Heart left ventricle (tissue), 16 donors: ENCODE results near the gene IFNAR1. TPM values are rescaled to one million over a fixed set of nuclear protein-coding genes. Genes with fewer than 3 reads are reported as not detected.

ENCODE experiments used
- ATAC-seq, 4 donors: fragments of 200-7000 bp; cut with Tn5 transposase; one replicate each; pipeline ENCODE4 v1.9.1; 2020 to 2022; ENCODE audit warnings: moderate library complexity in 4 of 4, mild to moderate bottlenecking in 3 of 4, moderate number of reproducible peaks in 1 of 4
- DNase-seq, 5 donors: peaks; one replicate each; pipeline ENCODE4 v3.0.0-alpha.2; 2020
- H3K27ac ChIP-seq, 12 donors: fragments of 200-600 bp; sonication (generic) in 4 of 12; one replicate each; pipeline versions ENCODE4 v1.5.0 to v1.8.0; 2016 to 2022; ENCODE audit warnings: mild to moderate bottlenecking in 2 of 12
- H3K27me3 ChIP-seq, 9 donors: fragments of 200-600 bp; sonication (generic) in 2 of 9; one replicate each; pipeline versions ENCODE4 v1.5.1 to v1.8.0; 2016 to 2022; ENCODE audit warnings: mild to moderate bottlenecking in 3 of 9
- H3K36me3 ChIP-seq, 9 donors: fragments of 200-600 bp; sonication (generic) in 2 of 9; one replicate each; pipeline versions ENCODE4 v1.5.0 to v1.8.0; 2018 to 2022; ENCODE audit warnings: mild to moderate bottlenecking in 2 of 9
- H3K4me1 ChIP-seq, 12 donors: fragments of 200-600 bp; sonication (generic) in 4 of 12; one replicate each; pipeline versions ENCODE4 v1.5.0 to v1.8.0; 2016 to 2022; ENCODE audit warnings: mild to moderate bottlenecking in 3 of 12
- H3K4me3 ChIP-seq, 12 donors: fragments of 200-600 bp; sonication (generic) in 4 of 12; one replicate each; pipeline versions ENCODE4 v1.5.0 to v1.8.0; 2017 to 2022; ENCODE audit warnings: mild to moderate bottlenecking in 9 of 12, moderate library complexity in 4 of 12
- H3K9me3 ChIP-seq, 12 donors: fragments of 200-600 bp; sonication (generic) in 4 of 12; one replicate each; pipeline versions ENCODE4 v1.5.0 to v1.8.0; 2016 to 2022; ENCODE audit warnings: mild to moderate bottlenecking in 1 of 12
- POLR2A ChIP-seq, 2 donors: fragments of 450-650 bp; IDR thresholded peaks; one replicate each; pipeline ENCODE4 v1.6.1; 2017; ENCODE audit warnings: antibody characterized with exemption in 2 of 2, mild to moderate bottlenecking in 2 of 2, moderate library complexity in 2 of 2
- WGBS, 4 donors: extraction: QIAGEN DNeasy Blood & Tissue Kit in 2 of 4; methylation state at CpG; one replicate each; pipeline versions ENCODE4 v1.1.5 to v1.1.7; 2013 to 2018; 5-methylcytosine and 5-hydroxymethylcytosine counted together
- intact Hi-C, 10 donors: fragments of 100-400 bp; cut with DNase I; formaldehyde crosslinking; loops; one replicate each; pipeline versions ENCODE4 v1.11.1 to v1.14.2; 2022
- polyA plus RNA-seq, 2 donors: library from polyadenylated mRNA; stranded (reverse); fragments of 200-250 nt; gene quantifications; one replicate each; pipeline ENCODE4 v1.2.3, GENCODE V29; 2013
- total RNA-seq, 9 donors: library from RNA; depleted of rRNA in 2 of 9; stranded (reverse); fragments of >200 nt in 2 of 9; fragmentation: NEBNext Ultra II Directional in 3 of 9; extraction: Animal tissue kit (Norgen Biotek cat#: 25700) in 3 of 9; gene quantifications; one replicate each; pipeline versions ENCODE4 v1.1.0 to v1.2.4, GENCODE V29; 2016 to 2023
- TF ChIP-seq, protein P1 (sequence below), 12 donors: fragments of 200-600 bp; sonication (generic) in 4 of 12; IDR thresholded peaks; one replicate each; pipeline versions ENCODE4 v1.5.0 to v1.8.0; 2018 to 2022; ENCODE audit warnings: antibody characterized with exemption in 12 of 12, mild to moderate bottlenecking in 5 of 12
- donor health status: ischemic (EF 13 %, LVEDD 7.1; RV severe dilation, severe dysfunction).
- donor health status: healthy with polysubstance abuse.
- donor health status: DM: no; HTN: yes; CAD: no.
- donor health status: DM: no; HTN: no; CAD: no.
- donor health status: ischemic (EF 25% LVEDD 6.9; RV normal size, moderate dysfunction).
- donor health status: ischemic (EF 25% LVEDD 5.7; RV mildly dilated, moderate dysfunction).
- donor health status: healthy.
- donor health status: DM: yes; HTN: yes; CAD: no.
- donor health status: ischemic (EF 35%, LVEDD 5.7; RV mildly dilated, moderate dysfunction).
- donor health status: nonischemic (EF 11% LVEDD 7.7; RV severe dilation, severe dysfunction).
- donor health status: DM: yes; HTN: yes; CAD: no.
- donor health status: PGD.
- donor health status: ischemic (EF 29% LVEDD 5.4; RV normal size, mild dysfunction).
- donor health status: nonischemic (EF 23%, LVEDD 6.1; RV moderate dilation, normal function).

The IFNAR1 gene
- total and polyA plus RNA-seq, 11 donors: 6.5 to 38.9 (median 22.5) TPM

- no peak for ATAC-seq
- H3K4me1 ChIP-seq: peaks cover 0 to 57% (median 4%) of the 10 kb centered on the region in 12 donors
Measured at GRCh38 chr21:33388188-33388587, 63.4 kb downstream of the IFNAR1 start.

DNA sequence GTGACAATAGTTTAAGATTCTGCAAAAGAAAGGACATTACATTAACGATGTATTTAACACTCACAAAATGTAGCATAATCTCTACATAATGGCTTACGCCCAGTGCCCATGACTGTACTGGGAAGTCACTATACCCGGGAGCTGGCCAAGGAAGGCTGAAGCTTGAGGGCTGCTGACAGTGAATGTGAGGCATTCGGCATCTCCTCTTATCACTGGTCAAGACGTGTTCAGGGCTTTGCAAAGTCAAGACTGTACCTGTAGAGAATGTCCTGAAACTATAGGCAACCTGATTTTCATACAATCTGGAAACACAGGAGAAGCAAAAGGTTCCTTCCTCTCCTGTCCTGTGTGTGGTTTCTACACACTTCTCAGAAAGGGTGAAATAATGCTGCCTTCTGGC, 65.7 kb downstream of the IFNAR1 start:
- Histone ChIP-seq H3K27ac (peak overlapping the region in 1 of 12 donors; percentile 67), H3K36me3 (no peaks in the 10 kb centered on the region), H3K4me1 (peaks cover 0 to 59% (median 0%) of the 10 kb centered on the region in 12 donors), H3K4me3 (no peak overlapping the region), H3K27me3 (no peaks in the 10 kb centered on the region), H3K9me3 (no peaks in the 10 kb centered on the region)
- ATAC-seq (no peak), DNase-seq (no peak)
- intact Hi-C loops: no loop called here
- WGBS, 4 donors: 77 to 84% (median 81%) methylated on average over 5 of the region's 5 CpGs
- no peak for TF ChIP-seq POLR2A (IDR thresholded peaks at IDR 0.05)
- TF ChIP-seq, protein P1, sequence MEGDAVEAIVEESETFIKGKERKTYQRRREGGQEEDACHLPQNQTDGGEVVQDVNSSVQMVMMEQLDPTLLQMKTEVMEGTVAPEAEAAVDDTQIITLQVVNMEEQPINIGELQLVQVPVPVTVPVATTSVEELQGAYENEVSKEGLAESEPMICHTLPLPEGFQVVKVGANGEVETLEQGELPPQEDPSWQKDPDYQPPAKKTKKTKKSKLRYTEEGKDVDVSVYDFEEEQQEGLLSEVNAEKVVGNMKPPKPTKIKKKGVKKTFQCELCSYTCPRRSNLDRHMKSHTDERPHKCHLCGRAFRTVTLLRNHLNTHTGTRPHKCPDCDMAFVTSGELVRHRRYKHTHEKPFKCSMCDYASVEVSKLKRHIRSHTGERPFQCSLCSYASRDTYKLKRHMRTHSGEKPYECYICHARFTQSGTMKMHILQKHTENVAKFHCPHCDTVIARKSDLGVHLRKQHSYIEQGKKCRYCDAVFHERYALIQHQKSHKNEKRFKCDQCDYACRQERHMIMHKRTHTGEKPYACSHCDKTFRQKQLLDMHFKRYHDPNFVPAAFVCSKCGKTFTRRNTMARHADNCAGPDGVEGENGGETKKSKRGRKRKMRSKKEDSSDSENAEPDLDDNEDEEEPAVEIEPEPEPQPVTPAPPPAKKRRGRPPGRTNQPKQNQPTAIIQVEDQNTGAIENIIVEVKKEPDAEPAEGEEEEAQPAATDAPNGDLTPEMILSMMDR (IDR thresholded peaks at IDR 0.05): no peak

More at GRCh38 chr21:33388188-33388587, 63.4 kb downstream of the IFNAR1 start:
- no peaks in the 10 kb centered on the region for H3K27me3 ChIP-seq
- DNase-seq: no peak
- H3K9me3 ChIP-seq: no peaks in the 10 kb centered on the region
- WGBS, 4 donors: 79 to 84% (median 81%) methylated on average over 4 of the region's 4 CpGs
- no peaks in the 10 kb centered on the region for H3K36me3 ChIP-seq
- H3K4me3 ChIP-seq: no peak overlapping the region
- intact Hi-C loops: no loop called here
- TF ChIP-seq POLR2A (IDR thresholded peaks at IDR 0.05): no peak
- TF ChIP-seq, protein P1 (IDR thresholded peaks at IDR 0.05): no peak
- H3K27ac ChIP-seq: peak overlapping the region in 1 of 12 donors; percentile 87

GRCh38 chr21:33391656-33392055, 66.9 kb downstream of the IFNAR1 start:
- no peak for ATAC-seq
- H3K27me3 ChIP-seq: no peaks in the 10 kb centered on the region
- peak overlapping the region in 1 of 12 donors; percentile 67 for H3K27ac ChIP-seq
- no peak overlapping the region for H3K4me3 ChIP-seq
- TF ChIP-seq, protein P1 (IDR thresholded peaks at IDR 0.05): no peak
- TF ChIP-seq POLR2A (IDR thresholded peaks at IDR 0.05): no peak
- H3K36me3 ChIP-seq: no peaks in the 10 kb centered on the region
- WGBS, 4 donors: 84 to 89% (median 88%) methylated on average over 6 of the region's 6 CpGs
- H3K4me1 ChIP-seq: peaks cover 0 to 71% (median 0%) of the 10 kb centered on the region in 12 donors
- no peaks in the 10 kb centered on the region for H3K9me3 ChIP-seq
- intact Hi-C loops: no loop called here
- no peak for DNase-seq

DNA sequence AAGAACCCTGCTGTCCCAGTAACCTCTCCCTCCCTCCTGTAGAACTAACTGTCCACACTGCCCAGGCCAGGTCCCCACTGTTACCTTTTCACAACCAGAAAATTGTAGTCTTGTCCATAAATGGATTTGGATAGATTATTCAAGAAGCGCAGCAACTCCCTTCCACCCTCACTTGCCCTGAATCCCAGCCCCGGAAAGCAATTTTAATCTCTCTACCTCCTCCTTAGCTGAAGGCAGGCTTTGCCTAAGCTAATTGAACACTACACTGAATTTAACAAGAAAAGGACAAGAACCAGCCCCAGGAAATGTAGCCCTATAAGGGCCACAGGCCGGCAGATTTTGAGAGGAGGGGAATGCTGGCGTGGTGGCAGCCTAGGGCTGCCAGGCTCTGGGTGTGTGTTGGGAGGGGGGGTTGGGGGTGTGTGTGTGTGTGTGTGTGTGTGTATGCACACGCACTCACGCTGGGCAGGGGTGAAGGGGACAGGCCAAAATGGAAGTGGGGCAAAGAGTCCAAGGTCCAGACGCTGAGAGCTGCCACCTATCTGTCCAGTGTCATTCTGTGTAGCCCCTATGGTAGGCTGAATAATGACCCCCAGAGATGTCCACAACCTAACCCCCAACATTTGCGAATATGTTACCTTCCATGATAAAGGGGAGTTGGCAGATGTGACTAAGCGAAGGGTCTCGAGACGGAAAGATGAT, 67.7 kb downstream of the IFNAR1 start:
- intact Hi-C loops: no loop called here
- Histone ChIP-seq H3K36me3 (no peaks in the 10 kb centered on the region), H3K27me3 (no peaks in the 10 kb centered on the region), H3K9me3 (no peaks in the 10 kb centered on the region), H3K4me3 (no peak overlapping the region), H3K4me1 (peaks cover 0 to 79% (median 0%) of the 10 kb centered on the region in 12 donors), H3K27ac (peak overlapping the region in 1 of 12 donors; percentile 67)
- ATAC-seq (no peak), DNase-seq (no peak)
- TF ChIP-seq, protein P1 (IDR thresholded peaks at IDR 0.05): no peak
- no peak for TF ChIP-seq POLR2A (IDR thresholded peaks at IDR 0.05)
- WGBS, 4 donors: 85 to 87% (median 86%) methylated on average over 11 of the region's 11 CpGs
